Renal cortex interstitium (tissue), 11 donors: Measurements from ENCODE around the gene ZNF594. TPM values are rescaled to one million over a fixed set of nuclear protein-coding genes. Genes with fewer than 3 reads are reported as not detected.
"Not testable (repeated sequence)": the region's sequence is repeated elsewhere in the genome, so short reads cannot be mapped to it uniquely, and the experiment has no call there.

Source experiments
- DNase-seq, 11 donors: peaks; one replicate each; pipeline ENCODE4 v3.0.0-alpha.2; 2013; ENCODE audit warnings: low read depth in 9 of 11, low spot score in 4 of 11; ENCODE audit errors: extremely low read depth in 1 of 11
- polyA plus RNA-seq, 3 donors: library from polyadenylated mRNA; unstranded; fragments of 120-200 nt; gene quantifications; one replicate each; pipeline ENCODE4 v1.2.1, GENCODE V29; 2013; ENCODE audit not compliant: insufficient read length in 3 of 3

ZNF594 gene
- polyA plus RNA-seq, 3 donors: 21.2 to 27.9 (median 22.7) TPM

GRCh38 chr17:5129770-5130169 is 61.9 kb downstream of the ZNF594 start:
- DNase-seq: not testable (repeated sequence)

Other genes starting within 250 kb of the ZNF594 start
- gene PFN1, start 243.3 kb downstream of the ZNF594 start, polyA plus RNA-seq: 100 to 1,000 TPM; 350 to 480 (median 397) TPM
- 10 to 100 TPM; 20.3 to 36.4 (median 29.5) TPM for gene ENO3, start 240.7 kb downstream of the ZNF594 start, polyA plus RNA-seq
- gene SPAG7, start 224.1 kb downstream of the ZNF594 start, polyA plus RNA-seq: 100 to 1,000 TPM in 1 of 3 donors, 10 to 100 TPM in 2; 86.7 to 105 (median 92.6) TPM
- gene CAMTA2, start 204.2 kb downstream of the ZNF594 start, polyA plus RNA-seq: 10 to 100 TPM; 23.9 to 35.5 (median 24.3) TPM
- 1 to 10 TPM; 7.2 to 8.0 (median 7.2) TPM for gene INCA1, start 194.3 kb downstream of the ZNF594 start, polyA plus RNA-seq
- 10 to 100 TPM; 76.8 to 97.2 (median 87.3) TPM for gene KIF1C, start 193.9 kb downstream of the ZNF594 start, polyA plus RNA-seq
- gene SLC52A1, start 156.4 kb downstream of the ZNF594 start, polyA plus RNA-seq: under 1 TPM; 0.16 to 0.47 (median 0.16) TPM
- 10 to 100 TPM; 13.9 to 16.7 (median 14.9) TPM for gene ZFP3, start 113.4 kb downstream of the ZNF594 start, polyA plus RNA-seq
- 10 to 100 TPM; 22.6 to 50.4 (median 23.8) TPM for gene ZNF232, start 80.0 kb downstream of the ZNF594 start, polyA plus RNA-seq
- 10 to 100 TPM in 1 of 3 donors, 1 to 10 TPM in 2; 2.9 to 10.4 (median 7.7) TPM for gene USP6, start 75.8 kb downstream of the ZNF594 start, polyA plus RNA-seq
- 1 to 10 TPM; 1.1 to 2.8 (median 1.3) TPM for gene SCIMP, start 43.0 kb upstream of the ZNF594 start, polyA plus RNA-seq
- 10 to 100 TPM; 58.2 to 60.6 (median 59.9) TPM for gene RABEP1, start 90.4 kb upstream of the ZNF594 start, polyA plus RNA-seq
- gene NUP88, start 227.8 kb upstream of the ZNF594 start, polyA plus RNA-seq: 10 to 100 TPM; 66.3 to 77.4 (median 74.0) TPM
- gene RPAIN, start 228.3 kb upstream of the ZNF594 start, polyA plus RNA-seq: 10 to 100 TPM; 64.0 to 86.9 (median 64.2) TPM
- gene C1QBP, start 247.3 kb upstream of the ZNF594 start, polyA plus RNA-seq: 100 to 1,000 TPM; 139 to 166 (median 157) TPM